ENCODE results near the gene NME2.
"Not testable (repeated sequence)": the region's sequence is repeated elsewhere in the genome, so short reads cannot be mapped to it uniquely, and the experiment has no call there.

NME2 gene

DNA sequence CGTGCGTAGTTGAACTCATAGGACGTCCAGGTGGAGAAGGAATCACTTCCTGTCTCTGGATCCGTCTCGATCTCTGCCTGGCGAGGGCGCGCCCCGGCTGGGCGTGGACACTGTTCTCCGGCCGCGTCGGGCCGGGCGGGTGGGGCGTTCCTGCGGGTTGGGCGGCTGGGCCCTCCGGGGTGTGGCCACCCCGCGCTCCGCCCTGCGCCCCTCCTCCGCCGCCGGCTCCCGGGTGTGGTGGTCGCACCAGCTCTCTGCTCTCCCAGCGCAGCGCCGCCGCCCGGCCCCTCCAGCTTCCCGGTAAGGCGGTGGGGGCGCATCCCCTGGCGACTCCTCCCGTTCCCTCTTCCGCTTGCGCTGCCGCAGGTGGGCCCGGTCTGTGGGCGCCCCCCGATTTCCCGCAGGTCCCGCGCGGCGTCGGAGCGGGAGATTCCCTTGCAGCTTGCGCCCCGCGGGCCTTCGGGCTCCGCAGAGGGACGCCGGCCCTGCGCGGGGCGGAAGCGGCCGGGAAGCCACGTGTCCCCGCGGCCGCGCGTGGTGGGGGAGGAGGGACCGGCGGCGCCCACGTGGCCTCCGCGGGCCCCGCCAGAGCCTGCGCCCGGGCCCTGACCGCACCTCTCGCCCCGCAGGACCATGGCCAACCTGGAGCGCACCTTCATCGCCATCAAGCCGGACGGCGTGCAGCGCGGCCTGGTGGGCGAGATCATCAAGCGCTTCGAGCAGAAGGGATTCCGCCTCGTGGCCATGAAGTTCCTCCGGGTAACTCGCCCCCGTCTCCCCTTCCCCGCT is at the start of gene NME2:
NME2 (plus strand) TSS at position 214 of the 789 bp plus-strand sequence; CDS start at position 634, 420 bp downstream.
- in situ Hi-C loops (cut with MboI; ENCODE audit: low pct_unique_long_range_greater_than_20kb, low sequenced_read_pairs), result no loop called here
- peak; percentile 86 for DNase-seq

DNA sequence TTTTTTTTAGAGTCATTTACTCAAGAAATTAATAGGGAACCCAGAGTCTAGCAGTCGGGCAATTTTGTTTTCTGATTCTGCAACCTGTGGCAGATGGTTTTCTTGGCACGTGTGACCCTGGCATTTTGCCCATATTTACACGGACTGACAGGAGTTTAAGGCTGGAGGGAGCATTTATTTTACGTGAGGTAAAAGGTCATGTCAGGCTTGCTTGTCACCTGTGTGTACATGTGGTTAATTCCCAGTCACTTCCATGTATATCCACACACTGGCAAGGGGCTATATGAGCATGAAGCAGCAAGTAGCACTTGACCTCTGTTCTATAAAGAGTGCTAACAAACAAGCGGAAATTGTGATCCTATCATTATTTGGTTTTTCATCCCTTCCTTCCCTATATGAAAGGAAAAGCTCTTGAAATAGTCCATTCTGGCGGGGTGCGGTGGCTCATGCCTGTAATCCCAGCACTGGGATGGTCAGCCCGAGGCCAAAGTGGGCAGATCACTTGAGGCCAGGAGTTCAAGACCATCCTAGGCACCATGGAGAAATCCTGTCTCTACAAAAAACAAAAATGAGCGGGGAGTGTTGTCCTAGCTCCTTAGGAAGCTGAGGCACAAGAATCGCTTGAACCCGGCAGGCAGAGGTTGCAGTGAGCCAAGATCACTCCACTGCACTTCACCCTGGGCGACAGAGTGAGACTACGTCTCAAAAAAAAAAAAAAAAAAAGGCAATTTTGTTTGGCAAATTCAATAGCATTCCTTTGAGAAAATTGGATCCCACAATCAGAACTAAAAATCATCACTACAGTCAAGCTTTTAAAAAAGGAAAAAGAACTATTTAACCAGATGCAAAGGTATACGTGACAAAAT is 47.6 kb upstream of the NME2 start:
- peak; percentile 18 for DNase-seq
- in situ Hi-C loops (cut with MboI; ENCODE audit: low pct_unique_long_range_greater_than_20kb, low sequenced_read_pairs), result no loop called here

DNA sequence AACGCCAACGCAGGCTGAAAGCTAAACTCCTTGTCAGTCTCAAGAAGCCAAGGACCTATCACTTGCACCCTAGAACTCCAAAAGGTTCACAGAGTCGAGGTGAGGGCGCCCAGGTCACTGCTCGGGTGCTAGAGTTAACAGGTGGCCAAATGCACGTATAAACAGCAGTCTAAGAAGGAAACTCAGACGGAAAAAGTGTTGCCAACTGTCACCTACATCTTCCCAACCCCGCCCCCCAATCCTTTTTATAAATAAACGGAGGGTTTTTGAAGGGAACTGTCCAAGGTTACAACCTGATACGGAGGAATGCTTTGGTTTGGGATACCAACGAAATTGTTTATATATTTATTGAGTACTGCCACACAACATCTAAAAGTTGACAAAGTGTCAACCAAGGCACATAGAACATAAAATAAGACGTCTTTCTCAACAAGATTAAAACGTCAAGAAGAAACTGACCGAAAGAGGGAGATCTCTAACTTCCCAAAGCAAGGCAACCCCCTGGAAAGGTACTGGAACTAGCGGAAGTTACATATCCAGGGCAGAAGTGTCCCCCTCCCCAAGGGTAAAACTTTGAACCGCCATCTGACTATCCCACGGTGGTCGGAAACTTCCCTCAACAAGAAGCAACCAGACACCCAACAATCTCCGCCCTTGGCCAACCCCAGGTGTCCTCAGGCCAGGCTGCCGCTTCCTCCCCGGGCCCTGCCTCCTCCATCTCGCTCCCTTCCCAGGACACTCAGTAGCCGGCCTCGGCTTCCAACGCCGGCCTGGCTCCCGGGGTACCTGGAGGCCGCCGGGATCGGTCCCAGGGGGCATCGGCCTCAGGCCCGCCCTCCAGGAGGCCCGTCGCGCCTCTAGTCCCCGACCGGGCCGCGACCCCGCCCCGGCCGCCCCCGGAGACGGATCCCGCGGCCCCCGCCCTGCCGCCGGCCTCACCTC is 46.5 kb upstream of the NME2 start:
- in situ Hi-C loops (cut with MboI; ENCODE audit: low pct_unique_long_range_greater_than_20kb, low sequenced_read_pairs), result no loop called here

GRCh38 chr17:51120357-51120738 is 45.9 kb upstream of the NME2 start:
- DNase-seq, result peak; percentile 53
- in situ Hi-C loops (cut with MboI; ENCODE audit: low pct_unique_long_range_greater_than_20kb, low sequenced_read_pairs), result no loop called here

More for the DNA sequence above, 46.5 kb upstream of the NME2 start:
- DNase-seq, result peak; percentile 71

DNA sequence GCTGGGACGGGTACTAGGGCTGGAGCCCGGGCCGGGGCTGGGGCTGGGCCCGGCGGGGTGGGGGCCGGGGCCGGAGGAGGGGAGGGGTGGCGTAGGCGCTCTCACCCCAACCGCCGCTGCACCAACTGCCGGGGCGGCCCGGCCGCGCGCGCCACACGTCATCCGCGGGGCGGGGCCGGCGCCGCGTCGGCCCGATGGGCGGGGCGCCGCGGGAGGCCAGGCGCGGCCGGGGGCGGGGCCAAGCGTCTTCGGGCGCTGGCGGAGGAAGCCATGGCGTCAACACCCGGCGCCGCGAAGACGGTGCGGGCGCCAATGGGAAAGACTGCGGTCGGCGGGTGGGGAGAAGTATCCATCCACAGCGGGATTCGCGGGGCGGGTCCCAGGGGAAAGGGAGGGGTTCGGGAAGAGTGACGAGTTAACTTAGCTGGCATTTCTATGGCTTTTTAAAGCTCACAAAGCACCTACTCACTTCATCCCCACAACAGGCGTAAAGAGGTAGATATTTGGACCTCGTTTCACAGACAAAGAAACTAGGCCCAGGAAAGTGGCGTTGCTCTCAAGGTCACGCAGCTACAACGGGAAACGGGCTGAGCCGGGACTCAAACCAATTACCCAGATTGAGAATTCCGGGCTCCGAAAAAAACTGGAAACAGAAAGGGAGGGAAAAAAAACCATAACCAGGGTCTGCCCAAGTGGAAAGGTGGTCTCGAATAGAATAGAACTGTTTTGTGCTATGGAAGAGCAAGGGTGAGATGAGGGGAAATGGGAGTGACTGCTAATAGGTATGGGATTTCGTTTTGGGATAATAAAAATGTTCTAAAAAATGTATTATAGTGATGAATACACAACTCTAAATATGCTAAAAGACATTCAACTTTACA is 45.2 kb upstream of the NME2 start, which contains the start of gene SPAG9:
SPAG9 (minus strand) TSS at position 130 of the 881 bp plus-strand sequence. CDS start 212 bp downstream, outside the sequence.
- DNase-seq, result peak; percentile 90
- in situ Hi-C loops (cut with MboI; ENCODE audit: low pct_unique_long_range_greater_than_20kb, low sequenced_read_pairs), result no loop called here

DNA sequence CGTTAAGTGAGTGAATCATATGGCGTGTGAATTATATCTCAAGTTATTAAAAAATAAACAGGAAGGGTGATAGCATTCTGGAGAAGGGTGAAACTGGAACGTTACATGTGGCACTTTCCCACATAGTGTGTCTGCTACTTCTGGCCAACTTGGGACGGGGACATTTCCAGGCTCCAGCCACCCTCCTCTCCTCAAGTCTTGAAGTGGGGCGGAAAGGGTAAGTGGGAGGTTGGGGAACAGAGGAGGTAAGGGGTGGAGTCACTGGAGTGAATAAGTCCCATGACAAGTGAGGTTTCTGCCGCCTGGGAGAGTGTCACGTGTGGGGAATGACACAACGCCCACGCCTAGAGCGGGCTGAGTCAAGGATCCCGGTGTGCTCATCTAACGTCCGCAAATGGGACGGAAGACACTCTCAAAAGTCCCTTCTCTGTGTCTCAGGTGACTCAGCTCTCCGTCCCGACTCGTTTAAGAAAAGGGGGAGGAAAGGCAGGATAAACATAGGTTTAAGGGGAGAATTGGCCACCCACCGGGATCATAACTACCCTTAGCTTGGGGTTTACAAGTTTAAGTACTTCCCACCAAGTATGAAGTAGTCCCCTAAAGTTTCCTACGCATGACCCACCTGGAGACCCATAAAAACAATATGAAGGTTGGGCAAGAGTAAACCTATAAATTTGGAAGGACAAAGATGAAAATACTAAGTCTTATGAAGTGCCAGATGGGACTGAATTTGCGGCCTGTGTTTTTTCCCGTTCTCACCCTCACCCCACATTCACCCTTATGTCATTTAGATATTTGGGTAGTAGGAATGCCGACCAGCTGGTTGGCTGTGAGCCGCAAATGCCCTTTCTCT is 44.4 kb upstream of the NME2 start:
- in situ Hi-C loops (cut with MboI; ENCODE audit: low pct_unique_long_range_greater_than_20kb, low sequenced_read_pairs), result no loop called here
- peak; percentile 89 for DNase-seq

- DNase-seq; in situ Hi-C loops (cut with MboI; ENCODE audit: low pct_unique_long_range_greater_than_20kb, low sequenced_read_pairs): not testable (repeated sequence)
These were observed 43.6 kb upstream of the NME2 start for GRCh38 chr17:51122473-51123115.

GRCh38 chr17:51124640-51125503 is 41.3 kb upstream of the NME2 start:
- in situ Hi-C loops (cut with MboI; ENCODE audit: low pct_unique_long_range_greater_than_20kb, low sequenced_read_pairs), result no loop called here
- DNase-seq, result no peak

GRCh38 chr17:51128076-51128475 is 38.1 kb upstream of the NME2 start:
- in situ Hi-C loops (cut with MboI; ENCODE audit: low pct_unique_long_range_greater_than_20kb, low sequenced_read_pairs), result no loop called here
- peak; percentile 38 for DNase-seq

DNA sequence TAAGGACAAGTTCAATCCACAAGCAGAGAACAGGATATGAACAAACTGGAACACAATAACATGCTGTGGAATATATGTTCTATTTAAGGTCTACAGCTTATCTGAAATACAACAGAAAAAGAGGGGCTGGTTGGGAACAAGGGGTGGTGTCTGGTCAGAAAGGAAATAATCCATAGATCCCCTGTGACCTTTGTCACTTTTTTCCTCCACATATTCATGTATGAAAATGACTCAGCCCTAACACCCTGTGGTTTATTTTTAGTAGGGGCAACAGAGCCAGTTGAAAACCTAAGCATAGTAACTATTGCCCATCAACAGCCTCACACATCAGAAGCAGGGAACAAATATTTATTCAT is 33.3 kb upstream of the NME2 start:
- in situ Hi-C loops (cut with MboI; ENCODE audit: low pct_unique_long_range_greater_than_20kb, low sequenced_read_pairs), result no loop called here
- DNase-seq, result no peak

DNA sequence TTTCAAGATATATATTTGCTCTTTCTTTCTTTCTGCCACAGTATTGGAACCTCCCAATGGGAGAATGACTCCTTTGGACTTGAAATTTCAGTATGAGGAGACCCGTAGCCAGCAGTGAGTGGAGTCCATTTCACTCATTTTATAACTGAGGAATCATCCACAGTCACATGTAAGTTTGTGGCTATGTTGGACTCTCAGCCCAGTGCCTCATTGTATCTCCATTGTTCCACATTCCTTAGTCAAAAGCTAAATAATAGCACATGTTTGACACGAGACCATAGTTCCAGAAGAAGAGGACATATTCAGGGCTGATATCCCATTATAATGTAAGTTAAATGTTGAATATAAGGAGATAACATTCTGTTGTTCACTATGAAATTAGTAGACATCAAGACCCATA is 32.8 kb upstream of the NME2 start:
- in situ Hi-C loops (cut with MboI; ENCODE audit: low pct_unique_long_range_greater_than_20kb, low sequenced_read_pairs), result no loop called here
- DNase-seq, result no peak

- no peak for DNase-seq
- in situ Hi-C loops (cut with MboI; ENCODE audit: low pct_unique_long_range_greater_than_20kb, low sequenced_read_pairs), result no loop called here
These were observed 30.3 kb upstream of the NME2 start for GRCh38 chr17:51135956-51136355.

- no peak for DNase-seq
- in situ Hi-C loops (cut with MboI; ENCODE audit: low pct_unique_long_range_greater_than_20kb, low sequenced_read_pairs), result no loop called here
These were observed 23.6 kb upstream of the NME2 start for GRCh38 chr17:51142597-51142996.

GRCh38 chr17:51144266-51145022 is 21.8 kb upstream of the NME2 start:
- in situ Hi-C loops (cut with MboI; ENCODE audit: low pct_unique_long_range_greater_than_20kb, low sequenced_read_pairs), result no loop called here
- DNase-seq, result no peak

DNA sequence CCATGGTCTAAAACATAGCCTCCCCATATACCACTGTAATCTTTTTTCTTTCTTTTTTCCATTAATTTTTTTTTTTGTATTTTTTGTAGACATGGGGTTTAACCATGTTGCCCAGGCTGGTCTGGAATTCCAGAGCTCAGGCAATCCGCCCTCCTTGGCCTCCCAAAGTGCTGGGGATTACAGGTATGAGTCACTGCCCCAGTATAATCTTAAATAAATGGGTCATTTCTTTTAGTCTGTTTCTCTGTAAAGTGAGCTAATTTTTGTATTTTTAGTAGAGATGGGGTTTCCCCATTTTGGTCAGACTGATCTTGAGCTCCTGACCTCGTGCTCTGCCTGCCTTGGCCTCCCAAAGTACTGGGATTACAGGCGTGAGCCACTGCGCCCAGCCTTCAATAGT is 18.6 kb upstream of the NME2 start:
- in situ Hi-C loops (cut with MboI; ENCODE audit: low pct_unique_long_range_greater_than_20kb, low sequenced_read_pairs), result no loop called here

More for the DNA sequence above, 18.6 kb upstream of the NME2 start:
- DNase-seq, result no peak
